ENCODE results near the gene TCAIM.

Gene TCAIM

DNA sequence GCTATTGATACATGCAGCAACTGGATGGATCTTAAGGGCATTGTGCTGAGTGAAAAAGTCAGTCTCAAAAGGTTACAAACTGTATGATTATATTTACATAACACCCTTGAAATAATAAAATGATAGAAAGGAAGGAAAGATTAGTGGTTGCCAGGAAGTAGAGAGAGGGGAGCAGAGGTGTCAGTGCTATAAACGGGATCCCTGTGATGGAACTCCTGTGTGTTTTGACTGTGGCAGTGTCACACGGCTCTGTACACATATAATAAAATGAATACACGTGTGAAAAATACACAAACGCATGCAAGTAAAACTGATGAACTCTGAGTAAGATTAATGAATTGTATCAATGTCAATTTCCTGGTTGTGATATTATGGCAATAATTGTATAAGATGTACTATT is 60.3 kb downstream of the TCAIM start:
- no peak overlapping the region for H3K4me3 ChIP-seq (ENCODE audit: low read depth, low read length)
- TF ChIP-seq, protein P1, sequence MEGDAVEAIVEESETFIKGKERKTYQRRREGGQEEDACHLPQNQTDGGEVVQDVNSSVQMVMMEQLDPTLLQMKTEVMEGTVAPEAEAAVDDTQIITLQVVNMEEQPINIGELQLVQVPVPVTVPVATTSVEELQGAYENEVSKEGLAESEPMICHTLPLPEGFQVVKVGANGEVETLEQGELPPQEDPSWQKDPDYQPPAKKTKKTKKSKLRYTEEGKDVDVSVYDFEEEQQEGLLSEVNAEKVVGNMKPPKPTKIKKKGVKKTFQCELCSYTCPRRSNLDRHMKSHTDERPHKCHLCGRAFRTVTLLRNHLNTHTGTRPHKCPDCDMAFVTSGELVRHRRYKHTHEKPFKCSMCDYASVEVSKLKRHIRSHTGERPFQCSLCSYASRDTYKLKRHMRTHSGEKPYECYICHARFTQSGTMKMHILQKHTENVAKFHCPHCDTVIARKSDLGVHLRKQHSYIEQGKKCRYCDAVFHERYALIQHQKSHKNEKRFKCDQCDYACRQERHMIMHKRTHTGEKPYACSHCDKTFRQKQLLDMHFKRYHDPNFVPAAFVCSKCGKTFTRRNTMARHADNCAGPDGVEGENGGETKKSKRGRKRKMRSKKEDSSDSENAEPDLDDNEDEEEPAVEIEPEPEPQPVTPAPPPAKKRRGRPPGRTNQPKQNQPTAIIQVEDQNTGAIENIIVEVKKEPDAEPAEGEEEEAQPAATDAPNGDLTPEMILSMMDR (IDR thresholded peaks at IDR 0.05; ENCODE audit: borderline replicate concordance, insufficient read depth, low read depth, low read length) = no peak

DNA sequence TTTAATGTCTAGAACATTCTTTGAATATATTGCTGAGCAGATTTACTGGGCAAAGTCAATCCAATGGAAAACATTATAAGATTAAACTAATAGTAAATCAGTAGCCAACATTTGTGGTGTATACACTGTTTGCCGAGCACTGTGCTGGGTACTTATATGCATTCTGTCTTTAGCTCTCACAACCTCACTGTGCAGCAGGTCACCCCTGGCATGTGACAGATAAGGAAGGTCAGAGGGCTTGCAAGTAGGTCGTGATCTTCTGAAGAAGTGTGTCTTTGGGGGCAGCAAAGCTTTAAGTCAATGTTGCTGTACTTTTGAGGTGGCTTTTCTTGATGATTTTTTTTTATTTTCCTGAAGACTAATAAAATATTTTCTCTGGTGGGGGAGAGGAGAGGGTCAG is 62.2 kb downstream of the TCAIM start:
- TF ChIP-seq, protein P1 (IDR thresholded peaks at IDR 0.05; ENCODE audit: borderline replicate concordance, insufficient read depth, low read depth, low read length) = no peak
- no peak overlapping the region for H3K4me3 ChIP-seq (ENCODE audit: low read depth, low read length)

DNA sequence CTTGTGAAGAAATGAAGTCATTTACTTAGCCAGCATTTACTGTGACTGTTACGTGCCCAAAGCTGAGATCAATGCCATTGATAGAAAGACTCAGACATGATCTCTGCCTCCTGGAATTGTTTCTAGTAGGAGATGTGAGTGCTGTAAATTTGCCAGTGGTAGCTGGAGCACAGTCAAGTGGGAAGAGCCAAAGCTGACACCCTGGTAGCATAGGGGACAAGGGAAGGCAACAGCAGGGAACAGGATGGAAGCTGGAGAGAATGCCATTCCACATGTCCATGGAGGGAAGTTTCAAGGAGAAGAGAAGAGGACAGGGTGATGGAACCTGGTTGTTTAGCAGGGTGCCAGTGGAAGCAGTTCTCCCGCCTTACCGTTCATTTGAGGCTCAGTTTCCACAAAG is 64.0 kb downstream of the TCAIM start:
- TF ChIP-seq, protein P1 (IDR thresholded peaks at IDR 0.05; ENCODE audit: borderline replicate concordance, insufficient read depth, low read depth, low read length) = no peak
- no peak overlapping the region for H3K4me3 ChIP-seq (ENCODE audit: low read depth, low read length)

DNA sequence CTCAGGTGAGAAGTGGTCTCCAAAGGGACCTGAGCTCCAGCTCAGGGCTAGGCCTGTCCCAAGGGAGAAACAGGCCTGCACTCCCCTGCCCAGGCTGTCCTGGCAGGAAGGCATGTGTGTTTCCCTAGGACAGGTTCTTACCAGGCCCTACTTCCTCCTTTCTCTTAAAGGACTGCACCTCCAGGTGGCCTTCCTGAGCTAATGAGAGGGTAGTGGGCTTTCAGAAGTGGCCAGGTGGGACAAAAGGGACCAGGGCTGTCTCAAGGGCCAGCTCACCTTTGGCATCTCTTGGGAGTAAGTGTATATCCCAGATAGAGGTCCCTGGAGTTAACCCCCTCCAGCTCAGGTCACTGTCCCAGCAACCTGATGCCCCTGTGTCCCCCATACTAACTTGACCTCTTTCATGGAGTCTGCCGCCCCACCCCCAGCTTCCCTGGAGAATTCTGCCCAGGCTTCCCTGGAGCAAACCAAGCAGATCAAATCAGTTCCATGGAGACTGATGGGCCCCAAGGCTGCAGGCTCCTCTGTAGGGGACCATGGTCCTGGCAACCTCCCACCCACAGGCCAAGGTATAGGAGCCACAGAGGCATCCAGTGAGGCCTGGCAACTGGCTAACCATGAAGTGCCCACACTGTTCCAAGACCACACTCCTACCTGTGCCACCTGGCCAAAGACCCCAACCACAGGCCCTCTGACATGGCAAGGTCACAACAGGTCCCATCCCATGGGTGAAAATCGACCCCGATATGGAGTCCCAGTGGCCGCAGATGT is 71.3 kb downstream of the TCAIM start:
- TF ChIP-seq, protein P1 (IDR thresholded peaks at IDR 0.05; ENCODE audit: borderline replicate concordance, insufficient read depth, low read depth, low read length) = no peak
- no peak overlapping the region for H3K4me3 ChIP-seq (ENCODE audit: low read depth, low read length)

DNA sequence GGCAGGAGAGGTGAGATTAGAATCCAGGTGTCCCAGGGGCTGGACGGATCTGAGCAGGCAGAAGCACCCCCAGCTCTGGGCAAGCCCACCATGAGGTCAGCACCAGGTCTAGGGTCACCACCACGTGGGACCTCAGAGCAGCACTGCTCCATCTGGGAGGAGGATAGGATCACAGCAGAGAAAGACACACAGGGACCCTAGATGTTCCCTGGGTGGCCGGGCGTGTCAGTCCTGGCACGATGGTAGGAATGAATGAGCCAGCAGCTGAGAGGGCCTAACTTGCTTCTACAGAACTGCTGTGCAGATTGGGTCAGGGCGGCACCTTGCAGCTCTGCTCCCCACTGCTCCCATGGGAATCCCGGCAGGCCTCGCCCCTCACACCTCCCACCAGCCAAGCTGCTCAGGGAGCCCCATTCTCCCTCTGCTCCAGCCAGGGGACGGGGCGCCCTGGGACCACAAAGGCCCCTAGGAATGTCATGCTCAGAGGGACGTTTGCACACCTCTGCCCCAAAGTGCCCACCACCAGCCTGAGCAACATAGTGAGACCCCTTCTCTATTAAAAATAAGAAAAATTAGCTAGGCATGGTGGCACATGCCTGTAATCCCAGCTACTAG is 72.6 kb downstream of the TCAIM start:
- TF ChIP-seq, protein P1 (IDR thresholded peaks at IDR 0.05; ENCODE audit: borderline replicate concordance, insufficient read depth, low read depth, low read length) = no peak
- H3K4me3 ChIP-seq (ENCODE audit: low read depth, low read length) = no peak overlapping the region

DNA sequence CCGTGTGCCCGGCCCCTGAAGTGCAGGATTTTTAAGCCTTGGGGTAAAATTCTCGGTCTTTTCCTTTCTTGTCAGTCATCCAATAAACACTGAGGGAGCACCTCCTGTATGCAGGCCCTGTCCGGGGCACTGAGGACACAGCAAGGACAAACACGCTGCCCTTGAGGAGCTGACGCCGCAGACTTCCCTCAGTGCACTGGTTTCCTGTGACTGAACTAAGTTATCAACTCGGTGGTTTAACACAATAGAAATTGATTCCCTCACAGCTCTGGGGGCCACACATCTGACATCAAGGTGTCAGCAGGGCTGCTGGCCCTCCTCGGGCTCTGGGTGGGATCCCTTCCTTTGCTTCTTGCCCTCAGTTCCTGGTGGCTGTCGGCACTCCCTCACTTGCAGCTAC is 73.8 kb downstream of the TCAIM start:
- TF ChIP-seq, protein P1 (IDR thresholded peaks at IDR 0.05; ENCODE audit: borderline replicate concordance, insufficient read depth, low read depth, low read length) = no peak
- no peak overlapping the region for H3K4me3 ChIP-seq (ENCODE audit: low read depth, low read length)

Data from GM12875 (cell line).